Measurements from ENCODE around the gene WDR27.

Gene WDR27

DNA sequence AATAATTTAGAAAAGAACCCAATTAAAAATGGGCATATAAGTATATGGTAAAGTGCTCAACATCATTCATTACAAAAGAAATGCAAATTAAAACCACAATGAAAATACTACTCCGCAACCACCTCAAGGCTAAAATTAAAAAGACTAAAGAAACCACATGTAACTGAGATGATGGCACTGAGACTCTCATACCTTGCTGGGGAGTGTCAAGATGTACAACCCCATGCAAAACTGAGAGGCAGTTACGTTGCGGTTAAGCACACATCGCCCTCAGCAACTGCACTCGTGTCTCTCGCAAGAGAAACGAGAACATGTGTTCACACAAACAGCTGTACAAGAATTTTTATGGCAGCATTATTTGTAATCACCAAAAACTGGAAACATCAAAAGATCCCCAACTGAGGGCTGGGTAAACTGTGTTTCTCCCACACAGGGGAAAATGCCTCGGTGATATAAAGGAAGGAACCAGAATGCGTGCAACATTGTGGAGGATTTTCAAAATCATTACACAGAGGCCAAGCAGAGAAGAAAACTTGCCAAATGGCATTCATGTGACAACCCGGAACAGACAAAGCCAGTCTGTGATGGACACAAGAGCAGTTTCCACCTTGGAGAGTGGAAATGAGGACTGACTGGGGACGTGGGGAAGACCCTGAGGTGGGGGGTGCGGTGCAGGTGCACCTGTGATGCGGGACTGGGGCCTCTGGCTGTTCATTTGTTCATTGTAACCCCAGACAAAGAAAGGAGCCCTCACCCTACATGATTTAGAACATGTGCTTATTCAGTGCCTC lies 144.9 kb downstream of the WDR27 start:
- H3K9ac ChIP-seq (ENCODE audit: low read length), result no peak overlapping the region
- H3K27ac ChIP-seq (ENCODE audit: low read length), result no peak overlapping the region
- peaks cover 5% of the 10 kb centered on the region for H3K36me3 ChIP-seq (ENCODE audit: control insufficient read depth, low read depth, low read length)
- H3K27me3 ChIP-seq (ENCODE audit: control insufficient read depth, insufficient read depth, low read length), result no peaks in the 10 kb centered on the region
- H3K9me3 ChIP-seq (ENCODE audit: control insufficient read depth, low read depth, low read length), result no peaks in the 10 kb centered on the region
- no peak overlapping the region for H3K4me3 ChIP-seq (ENCODE audit: low read length)
- peaks cover 3% of the 10 kb centered on the region for H3K4me1 ChIP-seq (ENCODE audit: control insufficient read depth, low read depth, low read length)

DNA sequence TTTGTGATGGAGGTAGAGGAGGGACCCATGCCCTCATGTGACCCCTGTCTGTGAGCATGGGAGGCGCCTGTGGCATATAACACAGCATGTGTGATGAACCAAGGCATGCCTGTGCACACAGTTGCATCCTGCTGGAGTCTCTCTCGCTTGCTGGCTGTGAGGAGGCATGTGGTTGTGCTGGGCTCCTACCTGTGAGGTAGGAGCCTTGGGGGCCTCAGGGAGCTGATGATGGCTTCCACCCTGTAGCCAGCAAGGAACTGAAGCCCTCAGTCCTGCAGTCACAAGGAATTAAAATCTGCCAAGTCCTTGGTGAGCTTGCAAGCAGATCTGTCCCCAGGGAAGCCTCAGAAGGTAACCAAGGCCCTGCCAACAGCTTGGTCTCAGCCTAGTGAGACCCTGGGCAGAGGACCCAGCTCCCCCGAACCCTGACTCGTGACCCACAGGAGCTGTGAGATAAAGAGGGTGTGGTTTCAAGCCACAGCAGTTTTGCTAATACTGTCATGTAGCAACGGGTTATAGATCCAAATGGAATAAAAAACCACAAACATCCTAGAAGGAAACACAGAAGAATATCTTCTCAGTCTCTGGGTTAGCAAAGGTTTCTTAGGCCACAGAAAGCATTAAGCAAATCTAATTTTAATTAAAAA lies 145.7 kb downstream of the WDR27 start:
- no peaks in the 10 kb centered on the region for H3K27me3 ChIP-seq (ENCODE audit: control insufficient read depth, insufficient read depth, low read length)
- no peak overlapping the region for H3K4me3 ChIP-seq (ENCODE audit: low read length)
- H3K9ac ChIP-seq (ENCODE audit: low read length), result no peak overlapping the region
- no peak overlapping the region for H3K27ac ChIP-seq (ENCODE audit: low read length)
- H3K36me3 ChIP-seq (ENCODE audit: control insufficient read depth, low read depth, low read length), result peaks cover 5% of the 10 kb centered on the region
- H3K9me3 ChIP-seq (ENCODE audit: control insufficient read depth, low read depth, low read length), result no peaks in the 10 kb centered on the region
- peaks cover 3% of the 10 kb centered on the region for H3K4me1 ChIP-seq (ENCODE audit: control insufficient read depth, low read depth, low read length)

DNA sequence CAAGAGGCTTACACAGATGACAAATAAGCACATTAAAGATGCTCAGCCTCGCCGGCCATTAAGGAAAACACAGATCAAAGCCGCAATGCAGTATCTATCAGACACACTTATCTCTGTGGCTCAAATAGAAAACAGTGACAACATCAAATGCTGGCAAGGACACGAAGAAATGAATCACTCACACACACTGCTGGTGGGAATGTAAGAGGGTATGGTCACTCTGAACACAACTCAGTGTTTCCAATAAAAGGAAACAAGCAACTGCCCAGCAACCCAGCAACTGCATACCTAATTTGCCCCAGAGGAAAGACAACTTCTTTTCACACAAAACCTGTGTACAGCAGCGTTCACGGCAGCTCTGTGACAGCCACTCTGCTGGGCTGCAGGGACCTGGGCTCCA lies 155.8 kb downstream of the WDR27 start:
- no peaks in the 10 kb centered on the region for H3K36me3 ChIP-seq (ENCODE audit: control insufficient read depth, low read depth, low read length)
- no peak overlapping the region for H3K27ac ChIP-seq (ENCODE audit: low read length)
- H3K4me1 ChIP-seq (ENCODE audit: control insufficient read depth, low read depth, low read length), result no peaks in the 10 kb centered on the region
- H3K27me3 ChIP-seq (ENCODE audit: control insufficient read depth, insufficient read depth, low read length), result no peaks in the 10 kb centered on the region
- no peak overlapping the region for H3K4me3 ChIP-seq (ENCODE audit: low read length)
- H3K9ac ChIP-seq (ENCODE audit: low read length), result no peak overlapping the region
- H3K9me3 ChIP-seq (ENCODE audit: control insufficient read depth, low read depth, low read length), result peaks cover 19% of the 10 kb centered on the region

DNA sequence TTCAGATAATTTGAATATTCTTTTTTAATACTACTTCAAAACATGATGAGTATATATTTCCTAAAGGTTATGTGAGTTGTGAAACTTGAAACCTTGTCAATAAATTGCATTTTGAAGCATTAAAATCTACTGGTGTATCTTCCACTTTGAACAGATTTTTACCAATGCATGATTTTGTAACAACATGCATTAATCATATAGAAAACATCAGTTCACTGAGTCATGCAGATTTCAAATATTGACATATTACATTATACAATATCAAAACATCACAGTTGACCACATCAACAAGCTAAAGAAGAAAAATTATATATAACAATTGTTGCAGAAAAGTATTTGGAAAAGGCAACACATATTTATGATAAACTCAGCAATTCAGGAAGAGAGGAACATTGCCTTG lies 158.1 kb downstream of the WDR27 start:
- Histone ChIP-seq H3K27me3 (ENCODE audit: control insufficient read depth, insufficient read depth, low read length) (no peaks in the 10 kb centered on the region), H3K36me3 (ENCODE audit: control insufficient read depth, low read depth, low read length) (no peaks in the 10 kb centered on the region), H3K4me1 (ENCODE audit: control insufficient read depth, low read depth, low read length) (peaks cover 3% of the 10 kb centered on the region), H3K9me3 (ENCODE audit: control insufficient read depth, low read depth, low read length) (peaks cover 10% of the 10 kb centered on the region), H3K4me3 (ENCODE audit: low read length) (no peak overlapping the region), H3K9ac (ENCODE audit: low read length) (no peak overlapping the region), H3K27ac (ENCODE audit: low read length) (no peak overlapping the region)

DNA sequence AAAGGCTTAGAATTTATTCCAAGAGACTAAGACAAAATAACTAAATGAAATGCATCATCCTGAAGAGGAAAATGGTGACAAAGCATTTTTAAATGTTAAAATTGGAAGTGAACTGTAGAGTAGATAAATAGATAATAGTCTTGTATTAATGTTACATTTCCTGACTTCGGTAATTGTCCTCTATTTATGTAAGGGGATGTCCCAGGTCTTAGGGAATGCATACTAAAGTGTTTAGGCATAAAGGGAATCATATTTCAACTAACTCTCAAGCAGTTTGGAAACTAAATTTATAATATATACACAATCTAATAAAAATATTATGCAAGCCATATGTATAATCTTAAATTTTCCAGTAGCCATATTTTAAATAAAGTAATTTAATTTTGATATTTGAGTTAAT lies 159.3 kb downstream of the WDR27 start:
- Histone ChIP-seq H3K36me3 (ENCODE audit: control insufficient read depth, low read depth, low read length) (no peaks in the 10 kb centered on the region), H3K27ac (ENCODE audit: low read length) (no peak overlapping the region), H3K9me3 (ENCODE audit: control insufficient read depth, low read depth, low read length) (peaks cover 3% of the 10 kb centered on the region), H3K9ac (ENCODE audit: low read length) (no peak overlapping the region), H3K4me1 (ENCODE audit: control insufficient read depth, low read depth, low read length) (peaks cover 3% of the 10 kb centered on the region), H3K4me3 (ENCODE audit: low read length) (no peak overlapping the region), H3K27me3 (ENCODE audit: control insufficient read depth, insufficient read depth, low read length) (no peaks in the 10 kb centered on the region)

DNA sequence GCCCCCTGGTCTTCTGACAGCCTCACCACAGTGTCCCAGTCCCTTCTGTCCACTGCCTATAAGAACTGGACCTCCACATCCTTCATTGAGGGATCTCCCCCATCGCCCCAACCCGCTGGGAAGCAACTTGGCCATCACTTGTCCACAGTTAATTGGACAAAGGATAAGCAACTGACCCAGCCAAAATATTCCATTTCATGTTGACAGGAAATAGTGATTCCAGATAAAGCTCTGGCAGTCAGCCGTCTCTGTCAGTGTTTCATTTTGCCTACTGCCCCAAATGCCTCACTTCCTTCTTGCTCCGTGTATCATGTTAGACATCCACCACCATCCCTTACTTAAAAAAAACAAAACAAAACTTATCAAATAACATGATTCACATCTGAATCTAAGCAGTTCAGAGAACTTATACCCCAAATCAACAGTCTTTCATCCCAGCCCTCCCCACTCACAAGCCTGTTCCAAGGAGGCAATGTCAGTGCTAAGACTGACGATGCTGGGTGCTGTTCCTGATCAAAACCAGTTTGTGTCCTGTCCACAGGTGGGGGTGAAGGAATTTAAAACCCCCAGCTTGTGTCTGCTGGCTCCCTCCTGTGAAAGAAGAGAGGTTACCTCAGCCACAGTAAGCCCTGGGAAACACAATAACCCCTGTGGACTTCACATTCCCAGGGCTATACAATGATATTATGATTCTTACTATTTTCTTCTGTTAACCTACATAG lies 162.5 kb downstream of the WDR27 start:
- Histone ChIP-seq H3K4me3 (ENCODE audit: low read length) (no peak overlapping the region), H3K27me3 (ENCODE audit: control insufficient read depth, insufficient read depth, low read length) (no peaks in the 10 kb centered on the region), H3K9me3 (ENCODE audit: control insufficient read depth, low read depth, low read length) (peaks cover 15% of the 10 kb centered on the region), H3K4me1 (ENCODE audit: control insufficient read depth, low read depth, low read length) (peaks cover 3% of the 10 kb centered on the region), H3K27ac (ENCODE audit: low read length) (no peak overlapping the region), H3K9ac (ENCODE audit: low read length) (no peak overlapping the region), H3K36me3 (ENCODE audit: control insufficient read depth, low read depth, low read length) (no peaks in the 10 kb centered on the region)

- no peak overlapping the region for H3K9ac ChIP-seq (ENCODE audit: low read length)
- peaks cover 3% of the 10 kb centered on the region for H3K4me1 ChIP-seq (ENCODE audit: control insufficient read depth, low read depth, low read length)
- no peaks in the 10 kb centered on the region for H3K36me3 ChIP-seq (ENCODE audit: control insufficient read depth, low read depth, low read length)
- peaks cover 15% of the 10 kb centered on the region for H3K9me3 ChIP-seq (ENCODE audit: control insufficient read depth, low read depth, low read length)
- no peak overlapping the region for H3K27ac ChIP-seq (ENCODE audit: low read length)
- no peak overlapping the region for H3K4me3 ChIP-seq (ENCODE audit: low read length)
- no peaks in the 10 kb centered on the region for H3K27me3 ChIP-seq (ENCODE audit: control insufficient read depth, insufficient read depth, low read length)
Observed at GRCh38 chr6:169536446-169537170, 165.2 kb downstream of the WDR27 start.

DNA sequence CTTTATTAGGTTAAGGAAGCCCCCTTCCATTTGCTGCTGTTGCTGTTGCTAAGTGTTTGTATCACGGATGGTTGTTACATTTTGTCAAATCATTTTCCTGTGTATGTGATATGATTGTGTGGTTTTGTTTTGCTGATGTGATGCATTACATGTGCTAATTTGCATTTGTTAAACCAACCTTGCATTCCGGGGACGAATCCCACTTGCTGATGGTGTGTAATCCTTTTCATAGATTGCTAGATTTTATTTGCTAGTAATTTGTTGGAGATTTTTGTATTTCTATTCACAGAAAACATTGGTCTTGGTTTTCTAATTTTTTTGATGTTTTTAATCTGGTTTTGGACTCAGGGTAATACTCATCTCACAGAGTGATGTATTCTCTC lies 167.8 kb downstream of the WDR27 start:
- Histone ChIP-seq H3K36me3 (ENCODE audit: control insufficient read depth, low read depth, low read length) (no peaks in the 10 kb centered on the region), H3K27me3 (ENCODE audit: control insufficient read depth, insufficient read depth, low read length) (no peaks in the 10 kb centered on the region), H3K4me1 (ENCODE audit: control insufficient read depth, low read depth, low read length) (no peaks in the 10 kb centered on the region), H3K27ac (ENCODE audit: low read length) (no peak overlapping the region), H3K9me3 (ENCODE audit: control insufficient read depth, low read depth, low read length) (peaks cover 15% of the 10 kb centered on the region), H3K9ac (ENCODE audit: low read length) (no peak overlapping the region), H3K4me3 (ENCODE audit: low read length) (no peak overlapping the region)

- no peaks in the 10 kb centered on the region for H3K4me1 ChIP-seq (ENCODE audit: control insufficient read depth, low read depth, low read length)
- H3K36me3 ChIP-seq (ENCODE audit: control insufficient read depth, low read depth, low read length), result no peaks in the 10 kb centered on the region
- H3K4me3 ChIP-seq (ENCODE audit: low read length), result no peak overlapping the region
- peaks cover 15% of the 10 kb centered on the region for H3K9me3 ChIP-seq (ENCODE audit: control insufficient read depth, low read depth, low read length)
- H3K9ac ChIP-seq (ENCODE audit: low read length), result no peak overlapping the region
- H3K27me3 ChIP-seq (ENCODE audit: control insufficient read depth, insufficient read depth, low read length), result no peaks in the 10 kb centered on the region
- no peak overlapping the region for H3K27ac ChIP-seq (ENCODE audit: low read length)
Observed at GRCh38 chr6:169533301-169534038, 168.4 kb downstream of the WDR27 start.

DNA sequence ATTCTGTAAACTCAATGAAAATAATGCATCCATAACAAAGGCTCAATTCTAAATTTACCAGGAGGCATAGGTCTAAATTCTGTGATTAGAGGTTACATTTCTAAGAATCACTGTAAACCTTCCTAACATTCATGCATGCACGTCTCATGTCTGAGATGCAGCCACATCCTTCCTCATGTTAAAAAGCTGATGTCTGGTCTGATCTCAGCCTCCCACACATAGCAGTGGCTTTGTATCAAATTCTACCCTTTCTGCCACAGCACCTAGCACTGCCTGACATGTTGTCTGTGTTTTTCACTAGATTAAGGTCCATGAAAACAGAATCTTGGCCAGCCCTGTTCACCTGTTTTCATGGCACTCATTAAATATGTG lies 171.1 kb downstream of the WDR27 start:
- H3K36me3 ChIP-seq (ENCODE audit: control insufficient read depth, low read depth, low read length), result no peaks in the 10 kb centered on the region
- H3K9me3 ChIP-seq (ENCODE audit: control insufficient read depth, low read depth, low read length), result peaks cover 8% of the 10 kb centered on the region
- H3K27me3 ChIP-seq (ENCODE audit: control insufficient read depth, insufficient read depth, low read length), result no peaks in the 10 kb centered on the region
- no peak overlapping the region for H3K9ac ChIP-seq (ENCODE audit: low read length)
- no peaks in the 10 kb centered on the region for H3K4me1 ChIP-seq (ENCODE audit: control insufficient read depth, low read depth, low read length)
- H3K4me3 ChIP-seq (ENCODE audit: low read length), result no peak overlapping the region
- no peak overlapping the region for H3K27ac ChIP-seq (ENCODE audit: low read length)
